ENCODE measurements around the gene KSR1. TPM values are rescaled to one million over a fixed set of nuclear protein-coding genes. Genes with fewer than 3 reads are reported as not detected.

The KSR1 gene
- total and polyA plus RNA-seq, 10 of the 15 experiments (the other 5 are each of a cell fraction or from before 2014, with no cell fraction given) = 0.97 to 66.6 (median 22.9) TPM

GRCh38 chr17:27593857-27594255 lies 137.6 kb downstream of the KSR1 start:
- Histone ChIP-seq H3K27ac (ENCODE audit: control insufficient read depth, insufficient read depth) (no peak overlapping the region), H3K9me3 (replicated peaks; ENCODE audit: control insufficient read depth, insufficient read depth, low read length) (no peaks in the 10 kb centered on the region), H3K27me3 (replicated peaks in 1 of 2; ENCODE audit: control insufficient read depth in 2 of 2, insufficient read depth in 2 of 2, low read length in 1 of 2) (no peaks in the 10 kb centered on the region), H3K4me3 (no peak overlapping the region), H2AFZ (ENCODE audit: control insufficient read depth, low read depth, low read length) (no peak overlapping the region), H3K36me3 (ENCODE audit: control insufficient read depth in 2 of 2, insufficient read depth in 2 of 2, low read length in 1 of 2) (peaks cover 4 to 32% of the 10 kb centered on the region in 2 experiments; a peak in 3 of 4 replicates), H3K4me2 (ENCODE audit: control insufficient read depth, insufficient read depth) (no peak overlapping the region), H3K9ac (ENCODE audit: control insufficient read depth, insufficient read depth, low read length) (no peak overlapping the region), H4K20me1 (ENCODE audit: control insufficient read depth, insufficient read depth) (no peaks in the 10 kb centered on the region), H3K4me1 (ENCODE audit: control insufficient read depth, insufficient read depth, low read length) (no peaks in the 10 kb centered on the region), H3K79me2 (ENCODE audit: control insufficient read depth, insufficient read depth, low read length) (no peaks in the 10 kb centered on the region)
- in situ Hi-C loops (cut with MboI) = no loop called here
- no peak for ATAC-seq
- ChIA-PET RAD21 (ENCODE audit: unreplicated experiment) (interaction anchor here (0.9 to 1.9 kb wide), 3 partner anchors 16 to 357 kb away, joined by 3 to 5 read pairs (median 3); no protein-coding TSS in a partner anchor), SMC1A (ENCODE audit: uncharacterized antibody, unreplicated experiment) (interaction anchor here (0.8 to 1.1 kb wide), 2 partner anchors 138 to 239 kb away, joined by 3 to 5 read pairs; no protein-coding TSS in a partner anchor), POLR2A (no interaction called here), CTCF (interaction anchor here (1.1 to 1.5 kb wide), 2 partner anchors 8 to 49 kb away, joined by 3 to 5 read pairs; no protein-coding TSS in a partner anchor)
- 100% methylated on average over 3 of the region's 3 CpGs for WGBS (ENCODE audit: insufficient coverage, insufficient replicate concordance, low lambda C conversion rate, missing lambda C conversion rate)
- intact Hi-C loops (cut with micrococcal nuclease; ENCODE audit: unreplicated experiment) = no loop called here
- no TSS peak for BruUV-seq (replicated peaks)
- TF ChIP-seq NBN (IDR thresholded peaks at IDR 0.05) (no peak), DPF2 (IDR thresholded peaks at IDR 0.05) (no peak), SKIL (IDR thresholded peaks at IDR 0.05; ENCODE audit: low read depth, poor library complexity, severe bottlenecking) (no peak)
- FAIRE-seq = no peak
- DNase-seq (ENCODE audit: low read depth, low spot score) = no peak

GRCh38 chr17:27595208-27595607 lies 139.0 kb downstream of the KSR1 start:
- no peaks in the 10 kb centered on the region for H3K4me1 ChIP-seq (ENCODE audit: control insufficient read depth, insufficient read depth, low read length)
- ChIA-PET CTCF (interaction anchor here (0.8 to 2.1 kb wide), 6 partner anchors 22 to 358 kb away, joined by 3 to 8 read pairs (median 4); partner anchors contain the start of gene KSR1), RAD21 (ENCODE audit: unreplicated experiment) (interaction anchor here (1.2 to 1.9 kb wide), 2 partner anchors 20 to 359 kb away, joined by 3 to 5 read pairs; no protein-coding TSS in a partner anchor), POLR2A (no interaction called here), SMC1A (ENCODE audit: uncharacterized antibody, unreplicated experiment) (interaction anchor here (0.9 to 1.2 kb wide), 2 partner anchors 15 to 21 kb away, joined by 3 read pairs; no protein-coding TSS in a partner anchor)
- no peaks in the 10 kb centered on the region for H3K9me3 ChIP-seq (replicated peaks; ENCODE audit: control insufficient read depth, insufficient read depth, low read length)
- FAIRE-seq (no peak), DNase-seq (ENCODE audit: low read depth, low spot score) (no peak), ATAC-seq (no peak)
- H3K27ac ChIP-seq (ENCODE audit: control insufficient read depth, insufficient read depth) = no peak overlapping the region
- H3K4me2 ChIP-seq (ENCODE audit: control insufficient read depth, insufficient read depth) = no peak overlapping the region
- H4K20me1 ChIP-seq (ENCODE audit: control insufficient read depth, insufficient read depth) = no peaks in the 10 kb centered on the region
- intact Hi-C loops (cut with micrococcal nuclease; ENCODE audit: unreplicated experiment) (no loop called here), in situ Hi-C loops (cut with MboI) (loop anchor here (5.0 kb wide), 3 partner anchors 138 to 243 kb away; partner anchors contain the start of gene KSR1)
- peaks cover 4 to 28% of the 10 kb centered on the region in 2 experiments; a peak in 3 of 4 replicates for H3K36me3 ChIP-seq (ENCODE audit: control insufficient read depth in 2 of 2, insufficient read depth in 2 of 2, low read length in 1 of 2)
- H3K79me2 ChIP-seq (ENCODE audit: control insufficient read depth, insufficient read depth, low read length) = no peaks in the 10 kb centered on the region
- no peak overlapping the region for H3K9ac ChIP-seq (ENCODE audit: control insufficient read depth, insufficient read depth, low read length)
- no peak overlapping the region for H3K4me3 ChIP-seq
- 100% methylated on average over 2 of the region's 2 CpGs for WGBS (ENCODE audit: insufficient coverage, insufficient replicate concordance, low lambda C conversion rate, missing lambda C conversion rate)
- no peak overlapping the region for H2AFZ ChIP-seq (ENCODE audit: control insufficient read depth, low read depth, low read length)
- H3K27me3 ChIP-seq (replicated peaks in 1 of 2; ENCODE audit: control insufficient read depth in 2 of 2, insufficient read depth in 2 of 2, low read length in 1 of 2) = no peaks in the 10 kb centered on the region
- BruUV-seq (replicated peaks) = no TSS peak
- no peak for TF ChIP-seq MAX (IDR thresholded peaks at IDR 0.05; ENCODE audit: low read depth, low read length)
- no peak for TF ChIP-seq BCLAF1 (IDR thresholded peaks at IDR 0.05)
- no peak for TF ChIP-seq KDM1A (IDR thresholded peaks at IDR 0.05; ENCODE audit: borderline replicate concordance)
- TF ChIP-seq EZH2 (IDR thresholded peaks at IDR 0.05; ENCODE audit: borderline replicate concordance, control insufficient read depth, low read depth, low read length) = no peak
- no peak for TF ChIP-seq KAT2A (conservative IDR thresholded peaks at IDR 0.05; ENCODE audit: control insufficient read depth, low read depth, low read length)
- TF ChIP-seq ZBED1 (IDR thresholded peaks at IDR 0.05; ENCODE audit: borderline replicate concordance) = no peak

All from GM12878 (cell line).